Hepatocyte (in vitro differentiated cells): ENCODE measurements around the gene OR2L3. TPM values are rescaled to one million over a fixed set of nuclear protein-coding genes. Genes with fewer than 3 reads are reported as not detected.

Experiments
- DNase-seq: peaks from one replicate; pipeline ENCODE4 v3.0.0-alpha.2; 2016; ENCODE audit warnings: low spot score
- H2AFZ ChIP-seq: fragments of 200-600 bp; sonication (generic); 2 replicates; pipeline ENCODE4 v1.6.0; 2016; ENCODE audit warnings: antibody characterized with exemption, mild to moderate bottlenecking
- H3K27ac ChIP-seq: fragments of 200-600 bp; sonication (generic); 2 replicates; pipeline ENCODE4 v1.5.1; 2016; ENCODE audit warnings: mild to moderate bottlenecking
- H3K27me3 ChIP-seq: fragments of 200-600 bp; sonication (generic); 2 replicates; pipeline ENCODE4 v1.6.1; 2016
- H3K36me3 ChIP-seq: fragments of 200-600 bp; sonication (generic); replicated peaks from 2 replicates; pipeline ENCODE4 v1.5.1; 2016; ENCODE audit warnings: low read depth; ENCODE audit not compliant: insufficient read depth
- H3K4me1 ChIP-seq: fragments of 200-600 bp; sonication (generic); 2 replicates; pipeline ENCODE4 v1.5.1; 2016; ENCODE audit warnings: mild to moderate bottlenecking, moderate library complexity; ENCODE audit not compliant: insufficient read depth
- H3K4me2 ChIP-seq: fragments of 200-600 bp; sonication (generic); 2 replicates; pipeline ENCODE4 v1.6.0; 2016
- H3K4me3 ChIP-seq: fragments of 200-600 bp; sonication (generic); 2 replicates; pipeline ENCODE4 v1.5.1; 2016; ENCODE audit warnings: mild to moderate bottlenecking
- H3K79me2 ChIP-seq: fragments of 200-600 bp; sonication (generic); 2 replicates; pipeline ENCODE4 v1.6.0; 2017; ENCODE audit warnings: mild to moderate bottlenecking
- H3K9me2 ChIP-seq: fragments of 200-600 bp; sonication (generic); replicated peaks from 2 replicates; pipeline ENCODE4 v1.6.0; 2017; ENCODE audit warnings: mild to moderate bottlenecking; ENCODE audit not compliant: insufficient read depth
- H3K9me3 ChIP-seq: fragments of 200-600 bp; sonication (generic); 2 replicates; pipeline ENCODE4 v1.5.1; 2016; ENCODE audit warnings: low read depth, mild to moderate bottlenecking
- H4K20me1 ChIP-seq: fragments of 200-600 bp; sonication (generic); 2 replicates; pipeline ENCODE4 v1.6.0; 2016; ENCODE audit warnings: mild to moderate bottlenecking; ENCODE audit not compliant: insufficient read depth, poor library complexity, severe bottlenecking
- EZH2 ChIP-seq: fragments of 200-600 bp; sonication (generic); IDR thresholded peaks from 2 replicates; pipeline ENCODE4 v1.6.1; 2016; ENCODE audit warnings: antibody characterized with exemption, mild to moderate bottlenecking, borderline replicate concordance
- EZH2phosphoT487 ChIP-seq: fragments of 200-600 bp; sonication (generic); IDR thresholded peaks from one replicate; pipeline ENCODE4 v1.6.1; 2018; ENCODE audit warnings: antibody characterized with exemption, mild to moderate bottlenecking, low read depth, moderate library complexity; ENCODE audit not compliant: unreplicated experiment, severe bottlenecking
- WGBS: methylation state at CpG from one replicate; pipeline ENCODE4 v1.1.6; 2016; ENCODE audit warnings: low lambda C conversion rate; ENCODE audit errors: missing lambda C conversion rate; 5-methylcytosine and 5-hydroxymethylcytosine counted together
- polyA plus RNA-seq: library from polyadenylated mRNA; unstranded; fragments of >200 nt; fragmentation: Nextera tagmentation; extraction: Ambion mirVana; gene quantifications from 2 replicates; pipeline ENCODE4 v1.2.1, GENCODE V29; 2016
- small RNA-seq: library from RNA; depleted of rRNA; stranded (forward); fragments of <200 nt; gene quantifications from one replicate; pipeline ENCODE3, GENCODE V24; 2014
- total RNA-seq: library from RNA; depleted of rRNA; stranded (reverse); fragments of >200 nt; gene quantifications from 2 replicates; pipeline ENCODE4 v1.2.3, GENCODE V29; 2014
- TF ChIP-seq, protein P1 (sequence below): fragments of 200-600 bp; sonication (generic); IDR thresholded peaks from 2 replicates; pipeline ENCODE4 v1.5.1; 2016; ENCODE audit warnings: antibody characterized with exemption, mild to moderate bottlenecking; ENCODE audit not compliant: poor library complexity

The OR2L3 gene
- total and polyA plus RNA-seq, 2 experiments from 2014 or later = not detected

GRCh38 chr1:248094884-248095283, 48.2 kb downstream of the OR2L3 start, which contains the start of gene OR2L13:
Gene OR2L13, plus strand, starts transcription at chr1:248095184. Its CDS starts 4,192 bp downstream, at chr1:248099376.
- H3K79me2 ChIP-seq = no peaks in the 10 kb centered on the region
- H3K36me3 ChIP-seq = no peaks in the 10 kb centered on the region
- WGBS = 30% methylated on average over 1 of the region's 1 CpG
- no peak within 1 kb of the TSS for H3K4me3 ChIP-seq
- H3K9me2 ChIP-seq = no peaks in the 10 kb centered on the region
- no peak within 1 kb of the TSS for H3K4me2 ChIP-seq
- no peak within 1 kb of the TSS for H2AFZ ChIP-seq
- DNase-seq = no peak
- H3K27ac ChIP-seq = no peak within 1 kb of the TSS
- no peaks in the 10 kb centered on the region for H3K27me3 ChIP-seq
- H3K9me3 ChIP-seq = no peaks in the 10 kb centered on the region
- H3K4me1 ChIP-seq = no peaks in the 10 kb centered on the region
- H4K20me1 ChIP-seq = no peaks in the 10 kb centered on the region
- TF ChIP-seq, protein P1, sequence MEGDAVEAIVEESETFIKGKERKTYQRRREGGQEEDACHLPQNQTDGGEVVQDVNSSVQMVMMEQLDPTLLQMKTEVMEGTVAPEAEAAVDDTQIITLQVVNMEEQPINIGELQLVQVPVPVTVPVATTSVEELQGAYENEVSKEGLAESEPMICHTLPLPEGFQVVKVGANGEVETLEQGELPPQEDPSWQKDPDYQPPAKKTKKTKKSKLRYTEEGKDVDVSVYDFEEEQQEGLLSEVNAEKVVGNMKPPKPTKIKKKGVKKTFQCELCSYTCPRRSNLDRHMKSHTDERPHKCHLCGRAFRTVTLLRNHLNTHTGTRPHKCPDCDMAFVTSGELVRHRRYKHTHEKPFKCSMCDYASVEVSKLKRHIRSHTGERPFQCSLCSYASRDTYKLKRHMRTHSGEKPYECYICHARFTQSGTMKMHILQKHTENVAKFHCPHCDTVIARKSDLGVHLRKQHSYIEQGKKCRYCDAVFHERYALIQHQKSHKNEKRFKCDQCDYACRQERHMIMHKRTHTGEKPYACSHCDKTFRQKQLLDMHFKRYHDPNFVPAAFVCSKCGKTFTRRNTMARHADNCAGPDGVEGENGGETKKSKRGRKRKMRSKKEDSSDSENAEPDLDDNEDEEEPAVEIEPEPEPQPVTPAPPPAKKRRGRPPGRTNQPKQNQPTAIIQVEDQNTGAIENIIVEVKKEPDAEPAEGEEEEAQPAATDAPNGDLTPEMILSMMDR = no peak
- no peak for TF ChIP-seq EZH2phosphoT487
- no peak for TF ChIP-seq EZH2

- Histone ChIP-seq H3K27ac (no peak overlapping the region), H3K4me2 (no peak overlapping the region), H3K27me3 (no peaks in the 10 kb centered on the region), H3K4me3 (no peak overlapping the region), H3K36me3 (no peaks in the 10 kb centered on the region), H3K4me1 (no peaks in the 10 kb centered on the region), H3K79me2 (no peaks in the 10 kb centered on the region), H2AFZ (no peak overlapping the region), H3K9me2 (no peaks in the 10 kb centered on the region), H4K20me1 (no peaks in the 10 kb centered on the region), H3K9me3 (peaks cover 10% of the 10 kb centered on the region)
- WGBS = 68% methylated on average over 1 of the region's 1 CpG
- DNase-seq = no peak
- TF ChIP-seq EZH2phosphoT487 = no peak
- no peak for TF ChIP-seq EZH2
- TF ChIP-seq, protein P1 = no peak
Measured at GRCh38 chr1:248098529-248098928, 51.9 kb downstream of the OR2L3 start.

- DNase-seq = no peak
- H3K4me1 ChIP-seq = no peaks in the 10 kb centered on the region
- no peaks in the 10 kb centered on the region for H3K36me3 ChIP-seq
- no peak overlapping the region for H2AFZ ChIP-seq
- H3K79me2 ChIP-seq = no peaks in the 10 kb centered on the region
- H3K9me2 ChIP-seq = no peaks in the 10 kb centered on the region
- no peak overlapping the region for H3K27ac ChIP-seq
- no peaks in the 10 kb centered on the region for H3K27me3 ChIP-seq
- TF ChIP-seq, protein P1 = no peak
- TF ChIP-seq EZH2 (no peak), EZH2phosphoT487 (no peak)
- H3K9me3 ChIP-seq = peaks cover 10% of the 10 kb centered on the region
- H3K4me3 ChIP-seq = no peak overlapping the region
- H4K20me1 ChIP-seq = no peaks in the 10 kb centered on the region
- H3K4me2 ChIP-seq = no peak overlapping the region
Measured at GRCh38 chr1:248102847-248103246, 56.2 kb downstream of the OR2L3 start.

- no peak overlapping the region for H3K4me3 ChIP-seq
- H4K20me1 ChIP-seq = no peaks in the 10 kb centered on the region
- no peaks in the 10 kb centered on the region for H3K4me1 ChIP-seq
- WGBS = 53% methylated on average over 5 of the region's 5 CpGs
- no peaks in the 10 kb centered on the region for H3K9me2 ChIP-seq
- H3K9me3 ChIP-seq = no peaks in the 10 kb centered on the region
- no peak overlapping the region for H2AFZ ChIP-seq
- H3K27me3 ChIP-seq = no peaks in the 10 kb centered on the region
- no peak overlapping the region for H3K4me2 ChIP-seq
- no peak overlapping the region for H3K27ac ChIP-seq
- no peaks in the 10 kb centered on the region for H3K36me3 ChIP-seq
- TF ChIP-seq EZH2phosphoT487 (no peak), EZH2 (no peak)
- no peak for DNase-seq
- no peaks in the 10 kb centered on the region for H3K79me2 ChIP-seq
Measured at GRCh38 chr1:248111157-248111556, 64.5 kb downstream of the OR2L3 start.

Small RNAs within 50 kb of the gene (small RNA-seq; reads per million reads assigned to genes)
- not detected for gene RF00019

Other genes starting within 250 kb of the OR2L3 start
- not detected in 2 replicates for gene OR14A16, start 222.7 kb upstream of the OR2L3 start, total RNA-seq
- not detected in 2 replicates for gene OR14A16, start 222.7 kb upstream of the OR2L3 start, polyA plus RNA-seq
- not detected in 2 replicates for gene OR11L1, start 204.9 kb upstream of the OR2L3 start, total RNA-seq
- gene OR11L1, start 204.9 kb upstream of the OR2L3 start, polyA plus RNA-seq = not detected in 2 replicates
- gene TRIM58, start 189.6 kb upstream of the OR2L3 start, total RNA-seq = not detected in 2 replicates
- 0.05 TPM in 1 of 2 replicates, not detected in the other for gene TRIM58, start 189.6 kb upstream of the OR2L3 start, polyA plus RNA-seq
- gene OR2W3, start 151.2 kb upstream of the OR2L3 start, total RNA-seq = not detected in 2 replicates
- not detected in 2 replicates for gene OR2W3, start 151.2 kb upstream of the OR2L3 start, polyA plus RNA-seq
- not detected in 2 replicates for gene OR2T8, start 126.6 kb upstream of the OR2L3 start, total RNA-seq
- gene OR2T8, start 126.6 kb upstream of the OR2L3 start, polyA plus RNA-seq = not detected in 2 replicates
- gene OR2AJ1, start 121.9 kb upstream of the OR2L3 start, total RNA-seq = not detected in 2 replicates
- gene OR2AJ1, start 121.9 kb upstream of the OR2L3 start, polyA plus RNA-seq = not detected in 2 replicates
- not detected in 2 replicates for gene OR2L8, start 98.0 kb upstream of the OR2L3 start, total RNA-seq
- not detected in 2 replicates for gene OR2L8, start 98.0 kb upstream of the OR2L3 start, polyA plus RNA-seq
- not detected in 2 replicates for gene OR2AK2, start 81.6 kb upstream of the OR2L3 start, total RNA-seq
- gene OR2AK2, start 81.6 kb upstream of the OR2L3 start, polyA plus RNA-seq = not detected in 2 replicates
- not detected in 2 replicates for gene OR2L5, start 33.2 kb upstream of the OR2L3 start, total RNA-seq
- not detected in 2 replicates for gene OR2L5, start 33.2 kb upstream of the OR2L3 start, polyA plus RNA-seq
- gene OR2L2, start 16.8 kb upstream of the OR2L3 start, total RNA-seq = not detected in 2 replicates
- 0.06 and 0.09 TPM in 2 replicates for gene OR2L2, start 16.8 kb upstream of the OR2L3 start, polyA plus RNA-seq
- gene OR2L13, start 48.3 kb downstream of the OR2L3 start, total RNA-seq = not detected in 2 replicates
- gene OR2L13, start 48.3 kb downstream of the OR2L3 start, polyA plus RNA-seq = not detected in 2 replicates
- gene OR2M5, start 98.3 kb downstream of the OR2L3 start, total RNA-seq = not detected in 2 replicates
- not detected in 2 replicates for gene OR2M5, start 98.3 kb downstream of the OR2L3 start, polyA plus RNA-seq
- not detected in 2 replicates for gene OR2M2, start 128.0 kb downstream of the OR2L3 start, total RNA-seq
- gene OR2M2, start 128.0 kb downstream of the OR2L3 start, polyA plus RNA-seq = not detected in 2 replicates
- gene OR2M3, start 150.4 kb downstream of the OR2L3 start, total RNA-seq = not detected in 2 replicates
- not detected in 2 replicates for gene OR2M3, start 150.4 kb downstream of the OR2L3 start, polyA plus RNA-seq
- gene OR2M4, start 184.6 kb downstream of the OR2L3 start, total RNA-seq = not detected in 2 replicates
- gene OR2M4, start 184.6 kb downstream of the OR2L3 start, polyA plus RNA-seq = not detected in 2 replicates
- not detected in 2 replicates for gene OR2T33, start 231.1 kb downstream of the OR2L3 start, total RNA-seq
- not detected in 2 replicates for gene OR2T33, start 231.1 kb downstream of the OR2L3 start, polyA plus RNA-seq